HEK293T (cell line): ENCODE data around the gene MLH1.
"Not testable (repeated sequence)": the region's sequence is repeated elsewhere in the genome, so short reads cannot be mapped to it uniquely, and the experiment has no call there.

Source experiments
- CTCF ChIA-PET: fragments of 350-600 bp; formaldehyde crosslinking; extraction: SDS; loops from one replicate; lab custom pipeline; 2021; ENCODE audit warnings: antibody characterized with exemption, inconsistent platforms; lab: Yijun Ruan, JAX
- POLR2A ChIA-PET: fragments of 350-600 bp; formaldehyde crosslinking; extraction: SDS; loops from one replicate; lab custom pipeline; 2020; ENCODE audit warnings: antibody characterized with exemption, inconsistent platforms; lab: Yijun Ruan, JAX
- DNase-seq: peaks from one replicate; pipeline ENCODE4 v3.0.0; 2012; ENCODE audit warnings: mixed read lengths; ENCODE audit errors: extremely low spot score
- ARNT ChIP-seq: fragments of 450-650 bp; IDR thresholded peaks from 2 replicates; pipeline ENCODE4 v1.6.1; 2017; ENCODE audit warnings: mild to moderate bottlenecking
- BHLHE40 ChIP-seq: fragments of 450-650 bp; IDR thresholded peaks from 2 replicates; pipeline ENCODE4 v1.6.1; 2016; ENCODE audit warnings: mild to moderate bottlenecking, moderate library complexity, borderline replicate concordance
- CTBP1 ChIP-seq: fragments of 450-650 bp; IDR thresholded peaks from 2 replicates; pipeline ENCODE4 v1.6.1; 2016; ENCODE audit warnings: borderline replicate concordance
- ELF4 ChIP-seq: fragments of 450-650 bp; IDR thresholded peaks from 2 replicates; pipeline ENCODE4 v1.6.1; 2017; ENCODE audit warnings: antibody characterized with exemption
- FOXA1 ChIP-seq: fragments of 450-650 bp; IDR thresholded peaks from 2 replicates; pipeline ENCODE4 v1.6.1; 2016; ENCODE audit warnings: mild to moderate bottlenecking
- FOXK2 ChIP-seq: fragments of 450-650 bp; IDR thresholded peaks from 2 replicates; pipeline ENCODE4 v1.6.1; 2016; ENCODE audit warnings: mild to moderate bottlenecking
- FOXM1 ChIP-seq: fragments of 450-650 bp; IDR thresholded peaks from 2 replicates; pipeline ENCODE4 v1.6.1; 2017; ENCODE audit warnings: mild to moderate bottlenecking, borderline replicate concordance
- HDGF ChIP-seq: fragments of 450-650 bp; IDR thresholded peaks from 2 replicates; pipeline ENCODE4 v1.6.1; 2017; ENCODE audit warnings: antibody characterized with exemption, borderline replicate concordance
- L3MBTL2 ChIP-seq: fragments of 450-650 bp; conservative IDR thresholded peaks from 2 replicates; pipeline ENCODE4 v1.6.1; 2016; ENCODE audit warnings: mild to moderate bottlenecking
- LEF1 ChIP-seq: fragments of 450-650 bp; IDR thresholded peaks from 2 replicates; pipeline ENCODE4 v1.6.1; 2017; ENCODE audit warnings: mild to moderate bottlenecking, borderline replicate concordance
- NFRKB ChIP-seq: fragments of 450-650 bp; IDR thresholded peaks from 2 replicates; pipeline ENCODE4 v1.6.1; 2016; ENCODE audit warnings: mild to moderate bottlenecking, moderate library complexity
- PKNOX1 ChIP-seq: fragments of 450-650 bp; IDR thresholded peaks from 2 replicates; pipeline ENCODE4 v1.6.1; 2016
- SP1 ChIP-seq: fragments of 450-650 bp; IDR thresholded peaks from 2 replicates; pipeline ENCODE4 v1.6.1; 2017
- SUZ12 ChIP-seq: fragments of 450-650 bp; IDR thresholded peaks from 2 replicates; pipeline ENCODE4 v1.6.1; 2016; ENCODE audit warnings: mild to moderate bottlenecking
- TARDBP ChIP-seq: fragments of 450-650 bp; IDR thresholded peaks from 2 replicates; pipeline ENCODE4 v1.6.1; 2016
- ZNF384 ChIP-seq: fragments of 450-650 bp; IDR thresholded peaks from 2 replicates; pipeline ENCODE4 v1.6.1; 2016

The MLH1 gene

GRCh38 chr3:36956155-36956554, 37.2 kb upstream of the MLH1 start:
- no peak for DNase-seq
- TF ChIP-seq TARDBP (no peak), L3MBTL2 (no peak)
- CTCF ChIA-PET, result no interaction called here
- POLR2A ChIA-PET, result no interaction called here

- POLR2A ChIA-PET, result no interaction called here
- CTCF ChIA-PET, result interaction anchor here (0.6 to 2.6 kb wide), 4 partner anchors 12 to 1005 kb away, joined by 3 to 13 read pairs (median 6); no protein-coding TSS in a partner anchor
- TF ChIP-seq FOXM1 (no peak), ZNF384 (no peak), FOXA1 (no peak), SP1 (no peak), CTBP1 (no peak), ARNT (no peak), NFRKB (no peak), SUZ12 (no peak), PKNOX1 (no peak), L3MBTL2 (no peak), BHLHE40 (no peak), TARDBP (no peak), ELF4 (no peak), HDGF (no peak), FOXK2 (no peak), LEF1 (no peak)
- no peak for DNase-seq
Observed at GRCh38 chr3:36957063-36957462, 36.3 kb upstream of the MLH1 start.

DNA sequence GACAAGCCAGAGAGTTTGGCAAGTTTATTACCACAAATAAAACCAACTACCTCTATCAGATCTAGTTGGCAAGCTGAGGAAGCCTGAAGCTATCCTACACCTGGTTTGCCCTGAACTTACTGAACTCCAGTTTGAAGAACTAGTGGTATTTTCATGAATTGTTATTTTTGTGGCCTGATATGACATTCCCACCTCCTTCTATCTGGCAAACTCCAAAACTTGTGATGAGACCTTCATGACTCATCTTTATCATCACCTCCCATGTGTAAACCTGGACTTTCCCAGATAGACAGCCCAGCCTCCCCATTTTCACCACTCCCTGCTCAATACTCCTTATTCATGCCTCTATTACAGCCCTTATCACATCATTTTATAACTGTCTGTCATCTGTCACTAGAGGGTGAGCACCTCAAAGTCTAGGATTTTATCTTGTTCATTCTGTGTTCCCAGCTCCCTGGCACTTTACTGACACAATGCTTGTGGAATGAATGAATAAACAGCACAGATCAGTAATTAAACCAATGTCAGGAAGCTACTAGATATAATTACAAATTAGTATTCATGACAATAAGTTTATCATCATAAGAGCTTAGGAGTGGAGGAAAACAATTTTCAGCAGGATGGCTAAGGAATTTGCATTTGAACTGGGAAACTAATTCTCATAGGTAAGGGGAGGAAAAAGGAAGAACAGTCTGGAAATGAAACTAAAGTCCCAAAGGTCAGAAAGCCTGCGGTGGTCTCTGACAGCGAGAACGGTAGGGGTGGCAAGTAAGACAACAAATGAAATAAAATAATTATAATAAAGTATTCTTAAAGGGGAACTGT, 35.2 kb upstream of the MLH1 start:
- ChIA-PET CTCF (interaction anchor here (0.6 to 2.6 kb wide), 17 partner anchors 11 to 1004 kb away, joined by 3 to 13 read pairs (median 4); no protein-coding TSS in a partner anchor), POLR2A (no interaction called here)
- DNase-seq, result no peak
- TF ChIP-seq LEF1, result no peak
- no peak for TF ChIP-seq TARDBP
- no peak for TF ChIP-seq BHLHE40
- TF ChIP-seq CTBP1, result no peak
- TF ChIP-seq SP1, result no peak
- no peak for TF ChIP-seq ELF4
- TF ChIP-seq SUZ12, result no peak
- no peak for TF ChIP-seq FOXK2
- no peak for TF ChIP-seq NFRKB
- no peak for TF ChIP-seq ZNF384
- TF ChIP-seq FOXM1, result no peak
- no peak for TF ChIP-seq HDGF
- no peak for TF ChIP-seq L3MBTL2
- no peak for TF ChIP-seq FOXA1

- TF ChIP-seq TARDBP (no peak), HDGF (no peak), FOXM1 (no peak), ELF4 (no peak), ZNF384 (no peak)
- POLR2A ChIA-PET, result interaction anchor here (1.4 kb wide), 1 partner anchor 33 kb away, joined by 3 read pairs; the partner anchor contains the start of genes EPM2AIP1 and MLH1
- CTCF ChIA-PET, result interaction anchor here (0.6 kb wide), 1 partner anchor 511 kb away, joined by 3 read pairs; no protein-coding TSS in a partner anchor
- DNase-seq, result no peak
Observed at GRCh38 chr3:36959821-36960220, 33.5 kb upstream of the MLH1 start.

DNA sequence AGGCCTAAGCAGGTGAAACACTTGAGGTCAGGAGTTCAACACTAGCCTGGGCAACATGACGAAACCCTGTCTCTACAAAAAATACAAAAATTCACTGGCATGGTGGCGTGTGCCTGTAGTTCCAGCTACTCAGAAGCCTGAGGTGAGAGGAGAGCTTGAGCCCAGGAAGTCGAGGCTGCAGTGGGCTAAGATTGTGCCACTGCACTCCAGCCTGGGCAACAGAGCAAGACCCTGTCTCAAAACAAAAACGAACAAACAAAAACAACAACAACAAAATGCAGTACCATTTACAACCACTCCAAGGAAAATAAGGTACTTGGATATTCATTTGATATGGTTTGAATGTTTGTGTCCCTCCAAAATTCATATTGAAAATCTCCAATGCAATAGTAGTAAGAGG, 32.8 kb upstream of the MLH1 start:
- no peak for DNase-seq
- ChIA-PET POLR2A (interaction anchor here (1.4 kb wide), 1 partner anchor 33 kb away, joined by 3 read pairs; the partner anchor contains the start of genes EPM2AIP1 and MLH1), CTCF (no interaction called here)
- TF ChIP-seq SUZ12, result no peak
- TF ChIP-seq CTBP1, result no peak
- TF ChIP-seq NFRKB, result no peak
- no peak for TF ChIP-seq FOXK2

- DNase-seq, POLR2A ChIA-PET, CTCF ChIA-PET: not testable (repeated sequence)
Observed at GRCh38 chr3:36963008-36963407, 30.3 kb upstream of the MLH1 start.

GRCh38 chr3:36964331-36964730, 29.0 kb upstream of the MLH1 start:
- TF ChIP-seq SUZ12 (no peak), FOXM1 (no peak), HDGF (no peak), L3MBTL2 (no peak), FOXA1 (no peak)
- CTCF ChIA-PET, result no interaction called here
- DNase-seq, result no peak
- POLR2A ChIA-PET, result no interaction called here

DNA sequence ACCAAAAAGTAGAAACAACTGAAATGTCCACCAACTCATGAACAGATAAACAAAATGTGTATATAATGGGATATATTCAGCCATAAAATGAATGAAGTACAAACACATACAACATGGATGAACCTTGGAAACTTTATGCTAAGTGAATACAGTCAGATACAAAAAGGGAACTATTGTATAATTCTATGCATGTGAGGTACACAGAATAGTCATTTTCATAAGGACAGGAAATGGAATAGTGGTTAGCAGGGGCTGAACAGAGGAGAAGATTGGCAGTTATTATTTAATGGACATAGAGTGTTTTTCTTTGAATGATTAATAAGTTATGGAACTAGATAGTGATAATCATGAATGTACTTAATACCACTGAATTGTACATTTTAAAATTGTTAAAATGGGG, 28.5 kb upstream of the MLH1 start:
- CTCF ChIA-PET, result no interaction called here

More for the DNA sequence above, 28.5 kb upstream of the MLH1 start:
- POLR2A ChIA-PET, result no interaction called here
- TF ChIP-seq HDGF (no peak), CTBP1 (no peak), TARDBP (no peak)
- no peak for DNase-seq
